NCI-H446 treated with DMSO at 0.1 percent for 48 hours (cell line): ENCODE results near the gene HCST.
"Not testable (repeated sequence)": the region's sequence is repeated elsewhere in the genome, so short reads cannot be mapped to it uniquely, and the experiment has no call there.

ENCODE experiments used
- DNase-seq: peaks from one replicate; lab custom pipeline; 2025; lab: John Stamatoyannopoulos, UW

HCST gene

DNA sequence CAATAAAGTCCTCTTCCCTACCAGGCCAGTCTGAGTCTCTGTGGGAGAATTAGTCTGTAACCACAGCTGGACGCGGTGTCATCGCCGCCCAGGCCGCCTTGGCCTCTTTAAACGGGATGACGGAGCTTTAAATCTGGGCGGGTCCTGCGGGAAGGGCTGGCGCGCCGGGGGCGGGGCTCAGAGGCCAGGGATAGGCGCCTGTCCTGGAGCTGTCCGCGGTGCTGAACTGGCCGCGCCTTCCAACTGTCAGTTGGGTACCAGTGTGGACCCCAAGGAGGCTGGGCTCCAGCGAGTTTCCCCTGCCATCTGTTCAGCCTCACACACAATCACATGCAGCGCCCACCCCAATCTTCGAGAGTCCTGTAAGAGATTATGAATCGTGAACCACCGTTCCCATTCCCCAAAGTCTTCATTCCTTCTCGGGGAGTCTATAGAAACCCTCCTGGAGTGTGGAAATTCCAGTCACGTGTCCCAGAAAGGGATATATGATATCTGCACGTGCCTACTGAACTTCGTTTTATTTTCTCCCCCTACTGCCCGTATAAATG, 22.5 kb upstream of the HCST start:
- no peak for DNase-seq

DNA sequence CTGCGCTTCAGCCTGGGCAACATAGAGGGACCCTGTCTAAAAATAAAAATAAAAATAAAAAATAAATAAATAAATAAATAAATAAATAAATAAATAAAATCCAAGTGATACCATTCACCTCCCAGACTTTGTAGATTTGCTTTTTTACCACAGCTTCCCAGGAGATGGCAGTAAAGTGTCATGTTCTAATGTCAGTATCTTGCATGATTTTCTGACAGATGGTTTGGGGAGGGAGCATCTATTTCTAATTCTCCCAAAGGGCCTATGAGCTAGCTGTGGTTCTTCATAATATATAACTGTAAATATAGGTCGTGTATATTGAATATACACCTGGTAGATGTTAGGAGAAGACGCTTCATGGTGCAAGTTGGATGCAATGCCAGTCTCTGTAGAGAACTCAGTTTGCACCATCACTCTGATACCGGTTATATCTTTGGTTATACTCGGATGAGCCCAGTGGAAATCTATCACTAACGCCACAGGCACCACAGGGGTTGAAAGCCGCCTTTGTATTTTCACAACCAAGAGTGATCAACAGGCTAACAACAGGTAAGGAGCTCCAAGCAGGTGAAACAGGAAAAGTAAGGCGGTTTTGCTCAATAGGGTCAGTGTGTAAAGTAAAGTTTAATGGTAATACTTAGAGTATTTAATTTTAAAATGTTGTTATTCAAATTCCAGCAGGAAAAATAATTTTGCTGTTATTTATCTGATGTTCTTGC, 20.1 kb upstream of the HCST start:
- DNase-seq: peak; percentile 54

DNA sequence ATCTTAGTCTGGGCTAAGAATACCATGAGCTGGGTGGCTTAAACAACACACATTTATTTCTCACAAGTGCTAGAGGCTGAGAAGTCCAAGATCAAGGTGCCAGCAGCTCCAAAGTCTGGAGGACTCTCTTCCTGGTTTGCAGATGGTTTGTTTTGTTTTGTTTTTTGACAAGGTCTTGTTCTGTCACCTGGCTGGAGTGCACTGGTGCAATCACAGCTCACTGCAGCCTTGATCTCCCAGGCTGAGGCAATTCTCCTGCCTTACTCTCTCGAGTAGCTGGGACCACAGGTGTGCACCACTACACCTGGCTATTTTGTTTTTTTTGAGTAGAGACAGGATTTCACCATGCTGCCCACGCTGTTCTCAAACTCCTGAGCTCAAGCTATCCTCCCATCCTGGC, 18.4 kb upstream of the HCST start:
- no peak for DNase-seq

DNA sequence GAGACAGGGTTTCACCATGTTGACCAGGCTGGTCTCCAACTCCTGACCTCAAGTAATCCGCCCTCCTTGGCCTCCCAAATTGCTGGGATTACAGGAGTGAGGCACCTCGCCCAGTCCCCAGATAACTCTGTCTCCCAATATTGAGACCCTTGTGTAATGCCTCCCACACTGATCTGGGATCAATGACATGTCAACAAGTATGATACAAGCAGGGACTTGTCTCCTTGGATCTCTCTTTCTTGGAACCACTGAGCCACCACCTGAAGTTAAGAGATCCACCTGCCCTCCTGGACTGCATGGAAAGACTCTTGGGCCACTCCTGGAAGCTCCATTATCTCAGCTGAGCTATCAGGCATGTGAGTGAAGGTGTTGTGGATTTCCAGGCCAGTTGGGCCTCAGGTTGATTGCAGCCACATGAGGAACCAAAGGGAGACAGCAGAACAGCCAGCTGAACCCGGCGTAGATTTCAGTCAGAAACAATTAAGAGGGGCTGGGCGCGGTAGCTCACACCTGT, 17.0 kb upstream of the HCST start:
- no peak for DNase-seq

DNA sequence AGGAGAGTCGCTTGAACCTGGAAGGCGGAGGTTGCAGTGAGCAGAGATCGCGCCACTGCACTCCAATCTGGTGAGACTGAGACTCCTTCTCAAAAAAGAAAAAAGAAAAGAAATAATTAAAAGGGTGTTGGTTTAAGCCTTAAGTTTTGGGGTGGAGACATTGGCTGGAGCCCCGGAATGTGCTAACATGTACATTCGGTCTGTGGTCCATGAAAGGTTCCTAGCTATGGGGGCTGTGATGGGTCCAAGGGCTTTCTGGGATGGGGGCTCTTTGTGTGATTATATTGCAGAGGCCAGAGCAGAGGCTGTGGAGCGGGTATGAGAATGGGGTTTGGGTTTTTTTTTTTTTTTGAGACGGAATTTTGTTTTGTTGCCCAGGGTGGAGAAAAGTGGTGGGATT, 16.4 kb upstream of the HCST start:
- DNase-seq: no peak

DNA sequence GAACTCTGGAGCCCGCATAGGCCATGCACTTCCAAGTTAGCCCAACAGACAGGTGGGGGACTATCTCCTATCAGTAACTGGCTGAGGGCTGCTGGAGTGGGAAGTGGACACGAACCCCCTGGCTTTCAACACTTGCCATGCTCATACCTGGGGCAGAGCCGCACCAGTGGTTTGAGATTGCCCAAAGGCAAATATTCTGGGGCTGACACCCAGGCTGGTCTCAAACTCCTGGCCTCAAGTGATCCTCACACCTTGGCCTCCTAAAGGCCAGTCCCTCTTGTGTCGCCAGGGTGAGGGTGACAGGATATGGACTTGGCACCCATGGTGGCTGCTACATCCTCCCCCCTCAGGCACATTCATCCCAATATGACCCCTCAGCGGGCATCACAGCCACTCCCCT, 15.1 kb upstream of the HCST start:
- no peak for DNase-seq

DNA sequence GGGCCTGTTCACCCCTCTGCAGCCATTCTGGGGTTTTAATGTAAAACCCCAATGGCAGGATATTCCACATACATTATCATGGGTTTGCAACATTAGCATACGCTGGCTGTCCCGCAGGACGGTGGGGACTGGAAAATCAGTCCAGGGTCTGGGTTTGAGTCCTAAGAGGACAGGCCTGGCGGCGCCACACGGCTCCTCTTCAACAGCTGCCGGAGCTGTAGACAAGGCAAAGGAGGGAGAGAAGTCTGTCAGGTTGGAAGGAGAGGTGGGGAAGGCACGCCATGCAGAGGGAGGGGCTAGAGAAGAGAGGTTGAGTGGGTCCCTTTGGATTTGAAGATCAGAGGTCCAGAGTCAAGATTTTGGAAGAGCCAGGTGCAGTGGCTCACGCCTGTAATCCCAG, 13.9 kb upstream of the HCST start:
- no peak for DNase-seq

DNA sequence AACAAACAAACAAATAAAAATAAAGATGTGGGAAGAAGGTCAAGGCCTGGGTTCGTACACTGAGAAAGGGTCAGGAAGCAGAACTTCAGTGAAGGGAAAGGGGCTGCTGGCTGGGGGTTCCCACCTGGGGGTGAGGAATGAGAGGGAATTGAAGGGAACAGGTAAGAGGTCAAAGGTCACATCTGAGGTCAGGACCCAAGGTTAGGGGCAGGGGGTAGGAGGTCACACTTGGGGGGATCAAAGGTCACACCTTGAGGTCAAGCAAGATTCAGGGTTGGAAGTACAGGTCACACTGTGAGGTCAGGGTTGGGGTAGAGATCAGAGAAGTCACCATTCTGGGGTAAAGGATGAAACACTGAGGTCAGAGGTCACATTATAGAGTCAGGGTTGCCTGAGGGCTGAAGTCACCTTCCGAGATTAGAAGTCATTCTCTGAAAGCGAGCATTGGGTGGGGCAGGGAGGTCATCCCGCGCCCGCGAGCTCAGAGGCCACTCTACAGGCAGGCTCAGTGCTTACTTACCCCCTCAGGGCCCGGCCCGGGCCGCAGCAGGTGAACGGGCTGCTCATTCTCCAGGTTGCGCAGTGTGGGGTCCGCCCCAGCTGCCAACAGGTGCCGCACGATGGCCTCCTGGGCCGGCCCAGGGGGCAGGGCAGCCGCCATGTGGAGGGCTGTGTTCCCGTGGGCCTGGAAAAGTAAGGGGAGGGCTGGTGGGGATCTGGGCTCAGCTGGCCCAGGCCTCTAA, 12.8 kb upstream of the HCST start:
- no peak for DNase-seq

DNA sequence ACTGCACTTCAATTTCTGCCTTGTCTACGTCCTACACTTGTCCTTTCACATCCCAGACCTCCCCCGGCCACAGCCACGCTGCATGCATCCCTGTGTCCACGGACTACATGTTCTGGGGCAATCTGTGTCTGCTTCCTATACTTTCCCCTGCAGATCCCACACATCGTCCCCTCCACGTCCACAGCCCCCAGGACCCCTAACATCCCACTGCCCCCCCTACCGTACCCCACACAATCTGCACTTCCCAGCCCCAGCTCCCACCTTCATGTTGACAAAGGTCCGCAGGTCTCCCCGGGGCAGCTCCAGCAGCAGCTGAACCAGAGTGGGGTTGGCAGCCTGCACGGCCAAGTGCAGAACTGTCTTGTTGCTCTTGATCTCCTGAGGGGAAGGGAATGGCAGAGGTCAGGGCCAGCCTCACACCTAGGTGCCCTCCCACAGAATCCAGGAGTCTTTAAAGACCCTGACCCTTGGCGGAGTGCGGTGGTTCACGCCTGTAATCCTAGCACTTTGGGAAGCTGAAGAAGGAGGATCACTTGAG, 12.1 kb upstream of the HCST start:
- no peak for DNase-seq

DNA sequence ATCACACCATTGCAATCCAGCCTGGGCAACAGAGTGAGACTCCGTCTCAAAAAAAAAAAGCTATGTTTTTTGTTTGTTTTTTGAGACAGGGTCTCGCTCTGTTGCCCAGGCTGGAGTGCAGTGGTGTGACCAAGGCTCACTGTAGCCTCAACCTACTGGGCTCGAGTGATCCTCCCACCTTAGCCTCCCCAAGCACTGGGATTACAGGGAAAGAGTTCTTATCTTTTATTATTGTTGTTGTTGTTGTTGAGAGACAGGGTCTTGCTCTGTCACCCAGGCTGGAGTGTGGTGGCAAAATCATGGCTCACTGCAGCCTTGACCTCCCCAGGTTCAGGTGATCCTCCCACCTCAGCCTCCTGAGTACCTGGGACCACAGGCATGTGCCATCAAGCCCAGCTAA, 10.5 kb upstream of the HCST start:
- DNase-seq: not testable (repeated sequence)

DNA sequence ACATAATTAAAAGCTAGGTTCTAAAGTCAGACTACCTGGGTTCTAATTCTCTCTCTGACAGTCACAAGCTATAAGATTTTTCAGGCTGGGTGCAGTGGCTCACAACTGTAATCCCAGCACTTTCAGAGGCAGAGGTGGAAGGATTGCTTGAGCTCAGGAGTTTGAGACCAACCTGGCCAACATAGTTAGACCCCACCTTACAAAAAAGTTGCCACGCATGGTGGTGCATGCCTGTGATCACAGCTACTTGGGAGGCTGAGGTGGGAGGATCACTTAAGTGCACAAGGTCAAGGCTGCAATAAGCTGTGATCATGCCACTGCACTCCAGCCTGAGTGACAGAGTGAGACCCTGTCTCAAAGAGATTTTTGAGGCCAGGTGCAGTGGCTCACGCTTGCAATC, 8.0 kb upstream of the HCST start:
- DNase-seq: no peak

DNA sequence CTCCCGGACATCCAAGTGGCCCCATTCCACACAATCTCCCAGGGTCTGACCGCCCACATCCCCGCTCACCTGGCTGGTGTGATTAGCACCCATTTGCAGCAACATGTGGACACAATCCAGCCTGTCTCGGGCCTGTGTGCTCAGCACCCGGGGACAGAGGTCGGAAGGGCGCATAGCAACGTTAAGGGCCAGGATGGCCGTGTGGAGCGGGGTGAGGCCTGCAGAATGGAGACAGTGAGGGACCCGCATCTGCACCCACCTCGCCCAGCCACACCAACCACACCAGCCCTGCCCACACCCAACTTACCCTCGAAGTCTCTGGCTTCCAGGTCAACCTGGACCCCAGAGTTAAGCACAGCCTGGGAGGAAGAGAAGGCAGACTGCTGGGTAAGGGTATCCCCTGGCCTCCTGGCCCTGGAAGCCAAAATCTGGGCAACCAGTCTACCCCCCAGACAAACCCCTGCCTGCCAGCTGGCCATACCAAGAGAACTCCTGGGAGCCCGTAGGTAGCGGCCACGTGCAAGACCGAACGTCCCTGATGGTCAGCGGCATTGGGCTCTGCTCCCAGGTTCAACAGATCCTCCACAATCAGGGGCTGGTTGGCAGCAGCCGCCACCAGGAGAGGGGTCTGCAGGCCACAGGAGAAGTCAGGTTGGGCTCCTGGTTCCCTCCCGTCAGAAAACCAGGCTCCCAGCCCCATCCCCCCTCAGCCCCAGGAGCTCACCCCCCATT, 6.3 kb upstream of the HCST start:
- DNase-seq: no peak

DNA sequence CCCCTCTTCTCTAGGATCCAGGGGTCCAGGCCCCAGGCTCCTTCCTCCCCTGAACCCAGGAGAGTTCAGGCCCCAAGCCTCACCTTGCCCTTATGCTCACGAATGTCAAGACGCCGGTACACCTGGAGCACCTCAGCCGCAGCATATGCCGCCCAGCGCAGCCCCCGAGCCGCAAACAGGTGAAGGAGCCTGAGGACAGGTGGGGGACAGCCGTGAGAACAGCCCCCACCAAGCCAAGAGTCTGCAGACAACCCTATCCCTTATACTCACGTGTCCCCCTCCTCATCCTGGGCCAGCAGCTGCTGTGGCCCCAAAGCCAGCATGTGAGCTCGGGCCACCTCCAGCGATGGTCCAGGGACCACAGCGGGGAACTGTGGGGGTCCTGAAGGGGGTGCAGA, 5.7 kb upstream of the HCST start:
- DNase-seq: no peak

DNA sequence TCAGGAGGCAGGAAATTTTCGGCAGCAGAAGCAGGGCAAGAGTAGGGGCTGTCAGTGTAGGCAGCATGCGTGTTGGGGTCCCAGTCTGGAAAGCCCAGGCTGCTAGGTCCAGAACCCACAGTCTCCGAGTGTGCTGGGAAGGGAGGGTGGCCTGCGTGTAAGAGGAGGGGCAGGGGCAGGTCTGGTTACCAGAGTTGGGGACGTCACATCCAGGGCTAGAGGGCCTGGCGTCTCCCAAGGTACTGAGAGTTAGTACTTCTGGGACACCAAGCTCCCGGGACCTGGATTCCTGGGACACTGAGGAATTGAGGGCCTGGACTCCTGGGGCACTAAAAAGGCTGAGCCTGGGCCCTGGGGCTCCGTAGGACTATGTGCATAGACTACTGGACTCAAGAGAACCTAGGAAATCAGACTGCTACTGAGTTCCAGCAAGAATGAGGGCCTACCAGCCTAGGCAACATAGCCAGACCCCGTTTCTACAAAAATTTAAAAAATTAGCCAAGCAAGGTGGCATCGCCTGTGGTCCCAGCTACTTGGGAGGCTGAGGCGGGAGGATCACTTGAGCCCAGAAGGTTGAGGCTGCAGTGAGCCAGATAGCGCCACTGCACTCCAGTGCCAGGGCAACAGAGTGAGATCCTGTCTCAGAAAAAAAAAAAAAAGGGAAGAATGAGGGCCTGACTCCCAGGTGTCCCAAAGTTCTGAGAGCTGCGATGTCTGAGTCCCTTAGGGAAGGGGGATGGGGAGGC, 4.5 kb upstream of the HCST start:
- no peak for DNase-seq

DNA sequence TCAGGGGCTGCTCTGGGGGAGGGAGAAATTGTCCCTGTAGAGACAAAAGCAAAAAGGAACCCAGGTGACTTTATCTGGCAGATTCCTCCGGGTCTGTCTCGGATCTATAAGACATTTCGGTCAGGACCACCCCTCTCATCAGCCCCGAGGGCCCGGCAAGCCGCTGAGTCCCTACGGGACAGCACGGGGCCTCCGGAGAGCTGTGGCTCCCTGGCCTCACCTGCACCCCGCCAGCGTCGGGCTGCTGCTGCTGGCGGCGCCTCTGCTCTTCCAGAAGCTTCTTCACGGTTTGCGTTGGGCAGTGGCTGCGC, 3.9 kb upstream of the HCST start:
- DNase-seq: no peak

DNA sequence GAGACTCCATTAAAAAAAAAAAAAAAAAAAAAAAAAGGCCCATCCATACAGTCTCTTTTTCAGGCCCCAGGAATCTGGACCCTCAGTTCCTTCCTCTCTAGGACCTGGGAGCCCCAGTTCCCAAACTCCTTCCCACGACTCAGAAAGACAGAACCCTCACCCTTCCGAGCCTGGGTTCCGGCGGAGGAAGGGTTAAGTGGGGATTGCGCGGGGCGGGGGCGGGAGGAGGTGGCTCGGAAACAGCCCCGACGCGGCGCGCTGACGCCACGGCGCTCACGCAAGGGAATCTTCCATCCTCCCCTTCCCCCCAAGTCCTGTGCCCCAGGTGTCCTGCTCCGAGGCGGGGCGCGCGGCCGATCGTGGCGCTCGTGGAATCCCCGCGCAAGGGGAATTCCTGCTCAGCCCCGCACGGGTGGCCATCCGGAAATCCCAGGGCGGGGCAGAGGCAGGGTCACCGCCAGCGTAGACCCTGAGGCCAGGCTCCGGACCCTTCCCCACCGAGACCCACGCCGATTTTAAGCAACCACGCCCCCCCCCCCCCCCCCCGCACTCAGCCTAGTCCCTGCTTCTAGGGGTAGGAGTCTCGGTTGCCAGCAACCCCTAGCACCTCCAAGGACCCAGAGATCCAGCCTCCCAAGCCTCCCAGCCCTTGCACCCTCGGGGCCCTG, 2.6 kb upstream of the HCST start:
- DNase-seq: peak; percentile 53

DNA sequence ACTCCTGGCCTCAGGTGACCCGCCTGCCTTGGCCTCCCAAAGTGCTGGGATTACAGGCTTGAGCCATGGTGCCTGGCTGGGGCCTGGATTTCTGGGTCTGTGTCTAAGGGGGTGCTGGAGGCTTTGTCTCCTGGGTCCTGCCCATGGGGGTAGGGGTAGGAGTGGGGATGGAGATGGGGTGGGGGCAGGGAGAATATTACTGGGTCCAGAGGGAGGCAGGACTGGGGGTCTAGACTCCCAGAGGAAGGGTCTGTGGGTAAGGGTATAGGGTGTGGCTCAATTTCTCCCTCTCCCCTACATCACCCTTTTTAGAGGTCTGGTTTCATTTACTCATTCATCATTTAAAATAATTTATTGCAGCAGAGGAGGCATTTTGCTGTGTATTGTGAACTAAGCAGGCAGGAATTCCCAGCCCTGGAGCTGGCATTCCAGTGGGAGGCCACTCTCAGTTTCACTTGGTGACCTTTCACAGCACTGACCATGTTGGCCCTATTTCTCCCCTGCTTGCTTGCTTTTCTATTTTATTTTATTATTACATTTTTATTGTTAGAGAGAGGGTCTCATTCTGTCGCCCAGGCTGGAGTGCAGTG, 1.2 kb upstream of the HCST start:
- no peak for DNase-seq

DNA sequence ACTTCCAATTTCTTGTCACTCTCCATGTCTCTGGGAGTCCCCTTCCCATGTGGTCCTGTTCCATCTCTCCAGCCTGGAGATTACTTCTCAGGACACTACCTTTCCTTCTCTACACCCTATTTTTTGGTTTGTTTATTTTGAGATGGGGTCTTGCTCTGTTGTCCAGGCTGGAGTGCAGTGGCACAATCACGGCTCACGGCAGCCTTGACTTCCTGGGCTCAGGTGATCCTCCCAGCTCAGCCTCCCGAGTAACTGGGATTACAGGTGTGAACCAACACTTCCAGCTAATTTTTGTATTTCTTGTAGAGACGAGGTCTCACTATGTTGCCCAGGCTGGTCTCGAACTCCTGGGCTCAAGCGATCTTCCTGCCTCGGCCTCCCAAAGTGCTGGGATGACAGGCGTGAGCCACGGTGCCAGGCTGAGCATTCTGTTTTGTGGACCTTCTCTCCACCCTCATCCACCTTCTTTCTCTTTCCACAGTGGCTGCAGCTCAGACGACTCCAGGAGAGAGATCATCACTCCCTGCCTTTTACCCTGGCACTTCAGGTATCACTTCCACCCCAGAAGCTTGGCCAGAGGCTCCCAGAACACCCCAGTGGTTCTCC, 644 bp downstream of the HCST start:
- no peak for DNase-seq

DNA sequence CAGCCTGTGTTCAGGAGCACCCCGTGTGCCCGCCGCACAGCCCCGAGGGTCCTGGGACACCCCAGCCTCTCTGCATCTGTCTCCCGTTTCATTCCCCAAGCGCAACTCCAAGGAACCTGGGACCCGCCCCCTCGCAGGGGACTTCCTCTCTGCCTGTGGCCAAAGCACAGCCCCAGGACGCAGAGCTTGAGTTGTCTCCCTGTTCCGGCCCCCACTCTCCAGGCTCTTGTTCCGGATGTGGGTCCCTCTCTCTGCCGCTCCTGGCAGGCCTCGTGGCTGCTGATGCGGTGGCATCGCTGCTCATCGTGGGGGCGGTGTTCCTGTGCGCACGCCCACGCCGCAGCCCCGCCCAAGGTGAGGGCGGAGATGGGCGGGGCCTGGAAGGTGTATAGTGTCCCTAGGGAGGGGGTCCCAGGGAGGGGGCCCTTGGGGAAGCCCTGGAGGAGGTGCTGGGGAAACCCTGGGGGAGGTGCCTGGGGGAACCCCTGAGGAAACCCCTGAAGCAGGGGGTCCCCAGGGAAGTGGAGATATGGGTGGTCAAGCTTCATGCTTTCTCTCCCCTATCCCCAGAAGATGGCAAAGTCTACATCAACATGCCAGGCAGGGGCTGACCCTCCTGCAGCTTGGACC, 1.3 kb downstream of the HCST start:
- DNase-seq: no peak
